ENCODE measurements around the gene FGF7.
"Not testable (repeated sequence)": the region's sequence is repeated elsewhere in the genome, so short reads cannot be mapped to it uniquely, and the experiment has no call there.

The FGF7 gene

GRCh38 chr15:49423021-49423420, at the start of gene FGF7:
TSS of gene FGF7 (plus strand) at chr15:49423242. CDS start at chr15:49424298, 1,056 bp downstream.
- DNase-seq = no peak

- DNase-seq = no peak
Observed at GRCh38 chr15:49379996-49380395, 43.0 kb upstream of the FGF7 start.

- DNase-seq = no peak
Observed at GRCh38 chr15:49380912-49381311, 42.1 kb upstream of the FGF7 start.

GRCh38 chr15:49382394-49382793, 40.6 kb upstream of the FGF7 start:
- no peak for DNase-seq

GRCh38 chr15:49383266-49383665, 39.8 kb upstream of the FGF7 start:
- DNase-seq = no peak

GRCh38 chr15:49387471-49387870, 35.6 kb upstream of the FGF7 start:
- DNase-seq = no peak

- not testable (repeated sequence) for DNase-seq
Observed at GRCh38 chr15:49402515-49403296, 20.3 kb upstream of the FGF7 start.

- no peak for DNase-seq
Observed at GRCh38 chr15:49406352-49407118, 16.5 kb upstream of the FGF7 start.

- no peak for DNase-seq
Observed at GRCh38 chr15:49410641-49411040, 12.4 kb upstream of the FGF7 start.

GRCh38 chr15:49412797-49413196, 10.2 kb upstream of the FGF7 start:
- no peak for DNase-seq

GRCh38 chr15:49415149-49415548, 7.9 kb upstream of the FGF7 start:
- DNase-seq = no peak

- DNase-seq = no peak
Observed at GRCh38 chr15:49415638-49416037, 7.4 kb upstream of the FGF7 start.

- DNase-seq = no peak
Observed at GRCh38 chr15:49418811-49419210, 4.2 kb upstream of the FGF7 start.

GRCh38 chr15:49421991-49422390, 1.1 kb upstream of the FGF7 start:
- DNase-seq = peak; percentile 60

- no peak for DNase-seq
Observed at GRCh38 chr15:49423901-49424550, 984 bp downstream of the FGF7 start.

GRCh38 chr15:49424954-49425353, 1.9 kb downstream of the FGF7 start:
- DNase-seq = no peak

- no peak for DNase-seq
Observed at GRCh38 chr15:49427372-49427771, 4.3 kb downstream of the FGF7 start.

GRCh38 chr15:49428409-49429095, 5.5 kb downstream of the FGF7 start:
- no peak for DNase-seq

GRCh38 chr15:49430046-49430445, 7.0 kb downstream of the FGF7 start:
- no peak for DNase-seq

- no peak for DNase-seq
Observed at GRCh38 chr15:49435174-49435573, 12.1 kb downstream of the FGF7 start.

- DNase-seq = no peak
Observed at GRCh38 chr15:49436751-49437150, 13.7 kb downstream of the FGF7 start.

GRCh38 chr15:49438962-49439631, 16.1 kb downstream of the FGF7 start:
- no peak for DNase-seq
